Measurements from ENCODE around the gene SNX1.
"Not testable (repeated sequence)": the region's sequence is repeated elsewhere in the genome, so short reads cannot be mapped to it uniquely, and the experiment has no call there.

The SNX1 gene, protein sequence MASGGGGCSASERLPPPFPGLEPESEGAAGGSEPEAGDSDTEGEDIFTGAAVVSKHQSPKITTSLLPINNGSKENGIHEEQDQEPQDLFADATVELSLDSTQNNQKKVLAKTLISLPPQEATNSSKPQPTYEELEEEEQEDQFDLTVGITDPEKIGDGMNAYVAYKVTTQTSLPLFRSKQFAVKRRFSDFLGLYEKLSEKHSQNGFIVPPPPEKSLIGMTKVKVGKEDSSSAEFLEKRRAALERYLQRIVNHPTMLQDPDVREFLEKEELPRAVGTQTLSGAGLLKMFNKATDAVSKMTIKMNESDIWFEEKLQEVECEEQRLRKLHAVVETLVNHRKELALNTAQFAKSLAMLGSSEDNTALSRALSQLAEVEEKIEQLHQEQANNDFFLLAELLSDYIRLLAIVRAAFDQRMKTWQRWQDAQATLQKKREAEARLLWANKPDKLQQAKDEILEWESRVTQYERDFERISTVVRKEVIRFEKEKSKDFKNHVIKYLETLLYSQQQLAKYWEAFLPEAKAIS

DNA sequence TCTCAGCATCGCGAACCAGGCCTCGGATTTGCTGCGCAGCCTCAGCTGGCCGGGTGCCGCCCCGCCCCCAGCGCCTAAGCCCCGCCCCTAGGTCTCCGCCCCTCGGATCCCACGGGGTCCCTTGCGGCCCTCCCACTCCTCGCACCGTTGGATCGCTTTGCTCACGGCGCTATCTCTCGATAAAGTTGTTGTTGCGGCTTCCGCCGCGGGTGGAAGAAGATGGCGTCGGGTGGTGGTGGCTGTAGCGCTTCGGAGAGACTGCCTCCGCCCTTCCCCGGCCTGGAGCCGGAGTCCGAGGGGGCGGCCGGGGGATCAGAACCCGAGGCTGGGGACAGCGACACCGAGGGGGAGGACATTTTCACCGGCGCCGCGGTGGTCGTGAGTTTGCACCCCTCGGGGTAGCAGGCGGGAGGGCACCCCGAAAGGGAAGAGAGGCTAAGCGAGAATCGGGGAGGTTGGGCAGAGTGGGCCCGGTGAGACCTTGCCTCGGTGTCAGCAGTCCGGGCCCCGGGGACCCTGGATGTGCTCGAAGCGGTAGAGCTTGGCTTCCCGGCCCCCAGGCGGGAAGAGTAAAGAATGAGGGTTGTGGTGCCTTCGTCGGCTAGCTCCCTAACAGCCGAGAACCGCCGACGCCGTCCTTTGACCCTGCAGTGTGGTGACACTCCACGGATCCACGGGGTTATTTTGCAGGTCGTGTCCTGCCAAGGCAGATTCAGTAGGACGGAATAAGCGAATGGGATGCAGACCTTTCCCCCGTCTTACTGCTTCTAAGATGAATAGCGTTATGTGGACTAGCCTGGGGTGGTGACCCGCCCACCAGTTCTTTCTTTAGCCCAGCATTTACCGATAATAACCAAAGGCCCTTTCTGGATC is at the start of gene SNX1:
Gene SNX1 (plus strand): TSS at position 188 of the 873 bp plus-strand sequence. CDS start 32 bp downstream, at position 220.
- peak; percentile 94 for DNase-seq (ENCODE audit: low read depth)

DNA sequence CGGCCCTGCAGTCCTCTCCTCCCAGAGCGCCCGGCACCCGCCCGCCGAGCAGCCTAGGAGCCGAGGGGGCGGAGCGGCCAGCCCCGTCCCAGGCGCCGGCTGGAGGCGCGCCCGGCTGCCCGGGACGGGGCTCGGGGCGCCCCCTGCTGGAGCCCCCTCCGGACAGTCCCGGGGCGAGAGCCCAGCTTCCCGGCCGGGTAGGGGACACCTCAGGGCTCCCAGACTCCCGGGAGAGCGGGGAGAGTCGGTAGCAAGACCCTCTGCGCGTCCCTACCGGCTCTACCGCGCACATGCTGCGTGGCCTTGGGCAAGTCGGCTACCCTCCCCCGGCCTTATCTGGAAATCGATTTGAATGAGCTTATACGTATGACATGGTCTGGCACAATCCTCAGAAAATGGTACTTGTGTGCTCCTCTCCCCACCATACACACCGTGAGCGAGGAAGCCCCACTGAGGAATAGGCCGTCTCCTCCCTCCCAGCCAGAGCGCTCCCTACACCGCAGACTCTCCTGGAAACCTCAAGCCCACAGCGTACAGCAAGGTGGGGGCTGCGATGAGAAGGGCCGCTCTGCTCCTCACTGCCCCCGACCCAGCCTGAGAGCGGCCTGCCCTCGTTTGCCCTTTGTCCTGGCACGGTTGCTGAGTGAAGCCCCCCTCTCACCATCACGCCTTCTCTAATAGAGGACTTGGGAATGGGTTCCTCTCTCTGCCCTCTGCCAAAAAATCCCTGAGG is 49.2 kb upstream of the SNX1 start, which contains the start of gene DAPK2:
Gene DAPK2 (minus strand): TSS at position 65 of the 733 bp plus-strand sequence. CDS start 6,224 bp downstream, outside the sequence.
- peak; percentile 51 for DNase-seq (ENCODE audit: low read depth)

DNA sequence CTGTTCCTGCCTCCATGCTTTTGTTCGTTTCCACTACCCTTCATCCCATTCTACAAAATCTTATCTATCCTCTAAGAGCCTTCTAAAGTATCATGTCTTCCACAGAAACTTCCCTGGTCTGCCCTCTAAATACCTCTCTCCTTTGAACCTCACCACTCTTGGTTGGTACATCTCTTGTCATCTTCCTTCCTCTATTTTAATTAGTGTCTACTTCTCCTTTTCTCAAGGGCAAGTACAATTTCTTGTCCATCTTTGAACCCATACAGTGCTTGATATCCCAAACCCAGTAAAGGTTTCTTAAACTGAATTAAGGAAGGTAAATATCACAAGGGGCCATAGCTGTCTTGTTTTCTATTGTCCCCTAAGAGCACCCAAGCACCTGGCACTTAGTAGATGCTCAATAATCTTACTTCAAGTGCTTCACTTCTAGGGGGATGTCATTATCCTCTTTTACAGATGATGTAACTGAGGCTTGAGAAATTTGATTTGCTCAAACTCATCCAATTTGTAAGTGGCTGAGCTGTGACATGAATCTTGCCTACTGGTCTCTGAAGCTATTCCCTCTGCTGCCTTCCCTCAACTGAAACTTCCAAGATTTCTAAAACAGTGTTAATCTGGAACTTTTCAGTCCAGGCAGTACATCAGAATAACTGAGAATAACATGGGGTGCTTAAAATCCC is 46.9 kb upstream of the SNX1 start:
- no peak for DNase-seq (ENCODE audit: low read depth)

DNA sequence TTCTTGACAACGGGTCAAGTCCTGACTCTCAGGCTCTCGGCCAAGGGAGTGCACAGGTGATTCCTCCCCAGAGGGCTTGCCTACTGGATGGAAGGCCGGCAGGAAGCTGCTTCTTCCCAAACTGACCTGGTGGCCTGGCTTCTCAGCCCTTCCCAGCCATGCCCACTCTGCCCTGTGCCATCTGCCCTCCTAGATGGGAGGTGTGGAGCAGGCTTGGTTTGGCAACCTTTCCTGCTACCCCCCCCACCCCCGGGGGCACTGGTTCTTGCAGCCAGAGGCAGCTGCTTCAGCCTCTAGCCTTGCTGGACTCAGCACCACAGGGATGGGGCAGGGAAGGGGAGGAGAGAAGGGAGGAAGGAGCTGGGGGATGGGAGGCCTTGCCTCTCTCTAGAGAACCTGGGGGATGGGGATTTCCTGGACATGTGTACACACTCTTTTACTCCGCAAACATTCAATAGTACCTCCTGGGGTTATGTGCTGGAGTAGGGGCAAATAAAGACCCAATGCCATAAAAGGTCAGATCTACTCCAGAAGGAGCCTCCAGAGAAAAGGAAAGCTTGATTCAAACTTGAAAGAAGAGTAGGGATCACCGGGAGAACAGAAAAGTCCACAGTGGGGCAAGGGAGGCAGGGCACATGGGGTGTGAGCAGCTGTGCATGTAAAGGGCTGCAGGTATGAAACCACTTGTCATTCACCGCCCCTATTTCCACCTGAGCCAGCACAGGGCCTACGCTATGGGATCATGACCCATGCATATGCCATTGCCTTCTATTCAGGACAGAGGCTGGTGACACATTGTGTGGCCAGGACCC is 45.3 kb upstream of the SNX1 start:
- DNase-seq (ENCODE audit: low read depth), result no peak

DNA sequence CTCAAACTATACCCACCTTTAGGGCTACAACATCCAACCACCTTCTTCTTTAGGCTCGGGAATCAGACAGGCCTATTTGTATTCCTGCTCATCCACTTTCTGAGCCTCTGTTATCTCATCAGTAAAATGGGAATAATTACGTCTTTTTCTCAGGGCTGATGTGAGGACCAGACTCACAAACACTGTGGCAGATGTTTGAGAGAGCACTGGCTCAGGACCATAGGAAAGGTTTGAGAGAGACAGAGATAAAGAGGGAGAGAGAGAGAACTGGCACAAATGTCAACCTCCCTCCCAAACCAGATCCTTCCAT is 44.7 kb upstream of the SNX1 start:
- no peak for DNase-seq (ENCODE audit: low read depth)

DNA sequence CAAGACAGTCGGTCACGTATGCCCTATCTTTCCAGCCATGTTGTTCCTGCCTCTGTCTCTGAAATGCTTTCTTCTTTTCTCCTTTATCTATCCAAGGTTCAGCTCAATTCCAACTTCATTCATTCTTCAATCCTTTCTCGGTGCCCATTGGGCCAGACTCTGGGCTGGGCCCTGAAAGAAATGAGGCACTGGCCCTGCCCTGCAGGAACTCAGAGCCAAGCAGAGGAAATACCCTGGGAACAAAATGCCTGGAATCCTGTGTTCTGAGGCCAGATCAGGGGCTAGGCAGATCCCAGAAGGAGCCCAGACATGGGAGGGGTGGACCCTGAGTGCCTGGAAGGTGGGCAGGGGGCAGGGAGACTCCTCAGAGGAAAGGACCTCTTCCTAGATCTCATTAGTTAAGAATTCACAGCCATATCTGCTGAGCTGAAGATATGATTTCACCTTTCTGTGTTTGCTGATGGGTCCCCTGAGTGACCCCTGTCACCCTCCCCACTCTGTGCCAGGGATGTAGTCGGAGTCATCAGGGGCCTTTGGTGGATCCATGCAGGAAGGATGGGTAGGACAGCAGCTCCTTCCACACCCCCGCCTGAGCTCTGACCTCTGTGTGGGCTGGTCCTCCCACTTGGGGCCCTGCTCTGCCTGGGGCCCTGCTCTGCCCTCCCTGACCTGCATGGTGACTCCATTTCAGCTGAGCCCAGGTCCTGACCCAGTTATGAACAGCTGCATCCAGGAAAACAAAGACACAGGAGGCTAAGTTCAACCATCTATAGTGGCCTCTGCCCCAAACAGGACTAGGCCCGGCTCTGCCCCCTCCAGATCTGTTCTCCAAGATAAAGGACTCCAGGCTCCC is 44.1 kb upstream of the SNX1 start:
- no peak for DNase-seq (ENCODE audit: low read depth)

DNA sequence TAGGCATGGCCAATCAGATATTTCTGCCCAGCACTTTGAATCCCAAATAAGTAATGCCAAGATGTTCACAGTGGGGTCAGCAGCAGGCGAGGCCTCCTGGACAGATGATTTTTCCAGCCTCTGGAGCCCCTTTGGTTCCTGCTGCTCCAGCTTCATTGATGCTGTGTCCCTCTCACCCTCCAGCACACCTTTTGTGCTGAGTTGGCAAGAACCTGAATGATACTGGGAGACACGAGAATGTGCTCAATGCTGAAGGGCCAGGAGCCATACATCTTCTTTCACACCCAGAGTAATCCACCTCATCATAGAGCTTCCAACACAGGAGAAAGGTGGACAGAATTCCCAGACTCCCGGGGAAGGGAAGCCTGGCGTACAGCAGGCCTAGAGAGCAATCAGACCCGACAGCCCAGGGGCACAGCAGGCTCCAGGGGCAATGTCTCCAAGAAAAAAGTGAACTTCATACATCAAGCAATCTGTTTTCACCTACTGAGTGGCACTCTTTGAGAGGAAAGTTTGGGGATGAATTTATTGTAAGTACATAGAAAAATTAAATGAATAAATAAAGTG is 42.8 kb upstream of the SNX1 start:
- DNase-seq (ENCODE audit: low read depth), result no peak

DNA sequence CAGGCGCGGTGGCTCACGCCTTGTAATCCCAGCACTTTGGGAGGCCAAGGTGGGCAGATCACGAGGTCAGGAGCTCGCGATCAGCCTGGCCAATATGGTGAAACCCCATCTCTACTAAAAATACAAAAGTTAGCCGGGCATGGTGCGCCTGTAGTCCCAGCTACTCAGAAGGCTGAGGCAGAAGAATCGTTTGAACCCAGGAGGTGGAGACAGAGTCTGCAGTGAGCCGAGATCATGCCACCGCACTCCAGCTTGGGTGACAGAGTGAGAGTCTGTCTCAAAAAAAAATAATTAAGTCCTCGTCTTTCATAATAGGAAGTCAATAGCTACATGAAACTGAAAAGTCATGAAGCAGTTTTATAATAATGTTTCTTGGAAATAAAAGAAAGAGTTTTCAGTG is 42.1 kb upstream of the SNX1 start:
- DNase-seq (ENCODE audit: low read depth), result not testable (repeated sequence)

DNA sequence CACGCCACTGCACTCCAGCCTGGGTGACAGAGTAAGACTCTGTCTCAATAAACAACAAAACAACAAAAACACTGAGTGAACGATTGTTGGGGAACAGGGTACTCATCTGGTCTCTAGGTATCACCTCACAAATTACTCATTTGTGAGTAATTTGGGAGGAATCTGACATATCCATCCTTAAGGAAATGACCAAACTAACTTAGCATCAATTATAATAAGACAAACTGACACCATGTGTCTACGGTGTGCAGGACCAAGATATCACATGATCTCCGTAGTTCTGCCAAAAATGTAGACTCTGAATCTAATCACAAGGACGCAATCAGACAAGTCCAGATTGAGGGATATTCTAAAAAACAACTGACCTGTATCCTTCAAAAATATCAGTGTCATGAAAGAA is 37.5 kb upstream of the SNX1 start:
- no peak for DNase-seq (ENCODE audit: low read depth)

DNA sequence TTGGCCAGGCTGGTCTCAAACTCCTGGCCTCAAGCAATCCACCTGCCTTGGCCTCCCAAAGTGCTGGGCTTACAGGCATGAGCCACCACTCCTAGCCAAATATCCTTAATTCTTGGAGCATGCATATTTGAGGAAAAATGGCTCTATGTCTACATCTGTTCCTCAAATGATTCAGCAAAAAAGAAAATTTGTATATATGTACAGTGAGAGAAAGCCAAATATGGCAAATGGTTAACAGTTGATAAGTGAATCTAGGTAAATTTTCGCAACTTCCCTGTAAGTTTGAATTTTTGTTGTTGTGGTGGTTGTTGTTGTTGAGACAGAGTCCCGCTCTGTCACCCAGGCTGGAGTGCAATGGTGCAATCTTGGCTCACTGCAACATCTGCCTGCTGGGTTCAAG is 36.7 kb upstream of the SNX1 start:
- not testable (repeated sequence) for DNase-seq (ENCODE audit: low read depth)

DNA sequence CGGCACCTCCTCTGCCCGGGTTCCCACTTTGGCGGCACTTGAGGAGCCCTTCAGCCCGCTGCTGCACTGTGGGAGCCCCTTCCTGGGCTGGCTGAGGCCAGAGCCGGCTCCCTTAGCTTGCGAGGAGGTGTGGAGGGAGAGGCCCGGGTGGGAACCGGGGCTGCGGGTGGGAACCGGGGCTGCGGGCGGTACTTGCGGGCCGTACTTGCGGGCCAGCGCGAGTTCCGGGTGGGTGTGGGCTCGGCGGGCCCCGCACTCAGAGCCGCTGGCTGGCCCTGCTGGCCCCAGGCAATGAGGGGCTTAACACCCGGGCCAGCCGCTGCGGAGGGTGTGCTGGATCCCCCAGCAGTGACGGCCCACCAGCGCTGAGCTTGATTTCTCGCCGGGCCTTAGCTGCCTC is 35.1 kb upstream of the SNX1 start:
- no peak for DNase-seq (ENCODE audit: low read depth)

DNA sequence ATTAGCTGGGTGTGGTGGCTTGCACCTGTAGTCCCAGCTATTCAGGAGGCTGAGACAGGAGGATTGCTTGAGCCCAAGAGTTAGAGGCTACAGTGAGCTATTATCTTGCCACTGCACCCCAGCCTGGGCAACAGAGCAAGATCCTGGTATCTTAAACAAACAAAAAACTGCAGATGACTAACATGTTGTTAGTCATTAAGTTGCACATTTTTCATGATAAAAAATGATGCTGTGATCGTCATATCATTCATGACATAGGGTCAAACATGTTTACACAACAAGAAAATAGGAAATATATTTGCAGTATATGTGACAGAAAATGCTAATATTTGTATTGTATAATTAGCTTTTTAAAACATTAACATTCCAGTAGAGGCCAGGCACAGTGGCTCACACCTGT is 29.3 kb upstream of the SNX1 start:
- no peak for DNase-seq (ENCODE audit: low read depth)

DNA sequence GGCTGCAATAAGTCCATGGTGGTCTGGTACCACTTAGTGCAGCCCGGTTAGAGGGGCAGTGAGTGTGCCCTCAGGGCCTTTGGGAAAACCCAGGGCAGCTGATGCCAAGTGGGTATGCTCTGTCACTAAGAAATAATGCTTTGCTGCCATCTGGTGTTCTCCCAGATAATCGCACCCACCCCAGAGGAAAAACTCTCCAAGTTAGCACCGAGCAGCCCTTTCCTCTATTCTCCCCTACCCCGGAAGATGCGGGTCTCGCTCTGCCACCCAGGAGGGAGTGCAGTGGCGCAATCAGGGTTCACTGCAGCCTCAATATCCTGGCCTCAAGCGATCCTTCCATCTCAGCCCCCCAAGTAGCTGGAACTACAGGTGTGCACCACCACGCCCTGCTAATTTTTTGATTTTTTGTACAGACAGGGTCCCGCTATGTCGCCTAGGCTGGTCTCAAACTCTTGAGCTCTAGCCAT is 28.2 kb upstream of the SNX1 start:
- peak; percentile 62 for DNase-seq (ENCODE audit: low read depth)

DNA sequence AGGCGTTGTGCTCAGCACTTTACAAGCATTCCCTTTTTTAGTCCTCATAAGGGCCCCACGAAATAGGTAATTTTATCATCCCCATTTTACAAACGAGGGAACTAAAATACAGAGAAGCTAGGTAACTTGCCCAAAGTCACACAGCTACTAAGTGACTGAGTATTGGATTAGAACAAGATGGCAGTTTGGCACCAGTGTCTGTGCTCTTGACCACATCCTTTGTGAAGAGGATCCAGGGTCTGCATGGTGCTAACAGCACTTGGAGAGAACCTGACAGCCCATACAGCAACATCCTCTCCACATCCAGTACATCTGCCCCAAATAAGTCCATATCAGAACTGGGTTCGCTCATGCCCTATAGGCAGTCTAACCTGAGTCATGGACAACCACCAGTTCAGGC is 27.6 kb upstream of the SNX1 start:
- DNase-seq (ENCODE audit: low read depth), result no peak

DNA sequence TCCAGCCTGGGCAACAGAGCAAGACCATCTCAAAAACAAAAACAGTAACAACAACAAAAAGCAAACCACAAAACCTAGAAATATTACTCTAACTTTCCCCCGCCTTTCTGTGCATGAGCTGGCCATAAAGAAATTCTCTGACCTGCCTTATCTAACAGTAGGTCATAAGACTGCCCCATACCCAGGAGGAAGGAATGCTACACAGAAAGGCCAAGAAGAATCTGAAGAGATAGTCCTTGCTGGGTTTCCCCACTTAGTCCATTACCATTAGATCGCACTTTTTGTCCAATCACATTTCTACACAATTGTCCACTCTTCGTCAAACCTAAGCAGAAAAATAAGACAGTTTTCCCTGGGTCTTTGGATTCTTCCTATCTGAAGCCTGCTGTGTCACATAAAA is 25.7 kb upstream of the SNX1 start:
- DNase-seq (ENCODE audit: low read depth), result no peak

DNA sequence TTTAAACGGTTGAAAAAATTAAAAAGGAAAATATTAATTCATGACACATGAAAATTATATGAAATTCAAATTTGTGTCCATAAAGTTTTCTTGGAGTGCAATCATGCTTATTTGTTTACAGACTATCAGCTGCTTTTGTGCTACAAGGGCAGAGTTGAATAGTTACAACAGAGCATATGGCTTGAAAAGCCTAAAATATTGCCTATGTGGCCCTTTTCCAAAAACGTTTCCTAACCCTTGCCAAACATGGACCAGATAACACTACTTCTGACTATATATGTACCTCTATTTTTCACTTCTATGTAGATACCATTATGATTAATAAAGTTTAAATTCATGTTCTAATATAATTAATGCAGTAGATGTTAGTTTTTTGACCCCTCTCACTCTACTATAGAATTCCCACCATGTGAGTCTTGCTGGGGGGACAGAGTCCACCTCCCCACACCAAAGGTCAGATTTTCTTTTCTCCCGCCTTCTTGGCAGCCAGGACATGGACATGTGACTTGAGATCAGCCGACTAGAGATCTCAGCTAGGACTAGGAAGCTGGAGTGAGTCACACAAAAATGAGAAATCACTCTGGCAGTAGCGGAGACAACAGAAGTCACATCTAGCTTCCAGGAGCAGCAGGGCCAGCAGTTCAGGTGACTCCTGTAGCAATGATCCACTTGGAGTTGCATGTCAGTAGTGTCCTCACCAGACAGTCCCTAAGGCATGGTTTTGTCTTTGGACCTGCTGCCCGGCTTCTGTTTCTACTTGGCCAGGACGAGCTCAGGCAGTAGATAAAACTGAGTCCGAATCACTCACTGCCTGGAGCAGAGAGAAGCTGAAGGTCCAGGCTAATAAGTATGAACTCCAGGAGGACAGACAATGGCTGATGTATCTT is 24.6 kb upstream of the SNX1 start:
- DNase-seq (ENCODE audit: low read depth), result peak; percentile 89

DNA sequence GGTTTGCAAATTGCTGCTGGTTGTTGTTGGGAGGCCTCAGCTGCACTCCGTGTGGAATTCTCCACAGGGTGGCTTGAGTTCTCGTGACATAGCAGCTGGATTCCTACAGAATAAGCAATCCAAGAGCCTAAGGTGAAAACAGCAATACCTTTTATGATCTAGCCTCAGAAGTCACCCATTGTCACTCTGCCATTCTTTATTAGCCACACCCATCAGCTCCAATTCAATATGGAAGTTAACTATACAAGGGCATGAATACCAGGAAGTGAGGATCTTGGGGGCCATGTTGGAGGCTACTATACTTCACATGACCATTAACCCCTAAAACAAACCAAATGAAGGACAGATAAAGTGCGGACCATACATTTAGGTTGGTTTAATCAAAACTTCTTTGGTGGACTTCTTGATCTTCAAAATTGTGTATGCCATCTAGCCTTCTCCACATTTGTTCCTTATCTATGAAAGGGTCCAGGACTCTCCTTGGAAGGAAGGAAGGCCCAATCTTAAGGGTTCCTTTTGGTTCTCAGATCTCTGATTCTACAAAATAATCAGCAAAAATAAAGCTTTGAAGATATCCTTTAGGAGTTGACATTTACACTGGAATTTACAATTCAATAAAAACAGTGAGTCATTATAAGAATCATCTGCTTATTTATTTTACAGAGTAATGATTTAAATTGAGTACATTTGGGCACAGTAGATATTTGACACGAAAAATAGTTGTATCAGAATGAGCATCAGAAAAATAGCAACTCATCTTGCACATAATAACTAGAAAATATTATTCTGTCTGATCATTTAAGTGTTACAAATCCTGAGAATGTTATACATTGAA is 23.6 kb upstream of the SNX1 start:
- no peak for DNase-seq (ENCODE audit: low read depth)

Measured in fibroblast of gingiva (primary cell).